SK-N-SH (cell line): Measurements from ENCODE around the gene TRMO.

Experiments used
- CTCF ChIP-seq: fragments of 200-600 bp; sonication (generic); IDR thresholded peaks from 2 replicates; pipeline ENCODE4 v1.6.1; 2017; ENCODE audit warnings: antibody characterized with exemption, mild to moderate bottlenecking, moderate library complexity
- POLR2AphosphoS5 ChIP-seq: IDR thresholded peaks from 2 replicates; pipeline ENCODE4 v1.6.1; 2012; ENCODE audit warnings: low read depth, low read length

GRCh38 chr9:97873882-97874281 is 48.4 kb downstream of the TRMO start:
- TF ChIP-seq CTCF, result no peak
- TF ChIP-seq POLR2AphosphoS5, result no peak
